NCI-H1417 (cell line): ENCODE data around the gene GLUL.
A peak's percentile ranks its signal among the peaks of the same experiment; 100 is the strongest.
"Not testable (repeated sequence)": the region's sequence is repeated elsewhere in the genome, so short reads cannot be mapped to it uniquely, and the experiment has no call there.

Experiments
- DNase-seq, 3 experiments: peaks; one replicate each; lab custom pipeline; 2025; lab: John Stamatoyannopoulos, UW

The GLUL gene

GRCh38 chr1:182368358-182368757 is 23.2 kb downstream of the GLUL start:
- DNase-seq = no peak

DNA sequence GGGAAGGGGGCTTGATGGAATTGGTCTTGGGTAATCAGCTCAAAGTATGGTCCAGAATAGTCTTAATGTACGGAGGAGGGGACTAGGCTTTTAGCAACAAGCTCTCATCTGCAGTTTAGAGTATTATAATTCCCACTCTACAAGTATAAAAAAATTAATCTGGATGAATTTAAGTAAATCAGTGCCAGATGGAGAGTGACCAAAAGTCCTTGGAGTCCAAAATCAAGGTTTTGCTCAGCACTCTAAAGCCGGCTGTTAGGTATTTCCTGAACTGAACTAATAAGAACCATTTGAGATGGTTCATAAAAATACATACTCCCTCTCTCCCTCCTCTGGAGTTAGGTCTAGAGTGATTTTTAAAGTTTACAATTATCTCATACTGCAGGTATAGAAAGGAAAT is 23.7 kb downstream of the GLUL start:
- DNase-seq = no peak

DNA sequence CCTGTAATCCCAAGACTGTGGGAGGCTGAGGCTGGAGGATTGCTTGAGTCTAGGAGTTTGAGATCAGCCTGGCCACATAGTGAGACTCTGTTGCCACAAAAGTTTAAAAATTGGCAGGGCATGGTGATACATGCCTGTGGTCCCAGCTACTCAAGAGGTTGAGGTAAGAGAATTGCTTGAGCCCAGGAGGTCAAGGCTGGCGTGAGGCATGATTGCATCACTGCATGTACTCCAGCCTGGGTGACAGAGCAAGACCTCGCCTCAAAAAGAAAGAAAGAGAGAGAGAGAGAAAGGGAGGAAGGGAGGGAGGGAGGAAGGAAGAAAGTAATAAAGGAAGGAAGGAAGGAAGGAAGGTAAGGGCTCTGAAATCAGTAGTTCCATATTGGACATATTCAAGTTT is 25.0 kb downstream of the GLUL start:
- DNase-seq = no peak

DNA sequence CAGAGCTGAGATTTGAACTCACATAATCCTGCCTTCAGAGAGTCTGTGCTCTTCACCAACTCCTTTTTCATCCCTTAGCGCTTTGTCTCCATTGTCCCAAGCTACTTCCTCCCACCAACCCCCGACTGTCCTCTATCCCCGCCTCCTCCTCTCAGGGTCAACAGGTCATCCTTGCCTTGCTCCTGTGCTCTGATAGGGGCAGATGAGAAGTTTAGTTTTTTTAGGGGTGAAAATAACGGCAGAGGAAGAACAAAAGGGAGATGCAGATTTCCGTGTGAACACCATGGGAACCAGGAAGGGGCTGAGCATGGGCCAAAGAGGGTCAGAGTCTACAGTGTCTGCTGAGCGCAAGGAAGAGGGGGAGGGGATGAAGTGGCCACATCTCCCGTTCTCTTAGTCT is 31.9 kb downstream of the GLUL start:
- no peak for DNase-seq

- peak in 2 of 3 experiments; percentile 30 to 82 for DNase-seq
These were observed 33.7 kb downstream of the GLUL start for GRCh38 chr1:182357913-182358312.

GRCh38 chr1:182357171-182357570 is 34.4 kb downstream of the GLUL start:
- peak in 2 of 3 experiments; percentile 15 to 49 for DNase-seq

DNA sequence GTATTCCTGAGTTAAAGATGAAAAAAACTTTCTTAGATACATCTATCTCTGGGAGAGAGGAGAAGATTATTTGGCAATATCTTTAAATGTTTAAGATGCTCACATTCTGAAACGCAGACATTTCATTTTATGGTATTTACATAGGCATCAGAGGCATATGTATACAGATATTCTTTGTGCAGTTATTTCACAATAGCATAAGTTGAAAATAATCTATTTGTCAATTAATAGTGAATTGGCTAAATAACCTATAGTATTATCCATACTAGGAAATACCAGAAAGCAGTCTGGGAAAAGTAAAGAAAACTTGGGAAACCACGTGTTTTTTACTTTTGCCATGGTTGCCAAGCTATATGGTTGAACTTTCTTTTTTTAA is 35.9 kb downstream of the GLUL start:
- no peak for DNase-seq

DNA sequence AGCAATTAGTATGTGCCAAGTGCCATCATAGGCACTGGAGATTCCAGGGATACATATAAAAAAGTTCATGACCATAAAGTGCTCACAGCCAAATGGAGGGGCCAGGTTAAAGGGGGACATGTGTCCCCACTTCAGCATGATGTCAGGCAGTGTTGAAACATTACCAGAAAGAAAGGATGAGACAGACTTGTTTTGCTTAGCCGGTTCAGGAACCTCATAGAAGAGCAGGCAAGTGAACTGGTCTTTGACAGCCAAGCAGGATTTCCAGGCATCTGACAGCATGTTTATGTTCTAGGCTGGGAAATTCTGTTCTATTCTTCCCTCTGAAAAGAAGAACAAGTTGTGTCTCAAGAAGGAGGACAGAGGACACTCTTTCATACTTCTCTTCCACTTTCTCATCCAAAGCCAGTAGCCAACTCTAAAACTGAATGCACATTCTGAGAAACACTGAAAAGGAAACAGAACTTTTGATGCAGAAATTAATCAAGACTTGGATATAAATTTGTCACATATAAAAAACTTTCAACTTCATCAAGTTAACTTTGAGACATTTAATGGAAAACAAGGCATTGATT is 39.7 kb downstream of the GLUL start:
- DNase-seq = no peak

- no peak for DNase-seq
These were observed 40.8 kb downstream of the GLUL start for GRCh38 chr1:182350839-182351238.

DNA sequence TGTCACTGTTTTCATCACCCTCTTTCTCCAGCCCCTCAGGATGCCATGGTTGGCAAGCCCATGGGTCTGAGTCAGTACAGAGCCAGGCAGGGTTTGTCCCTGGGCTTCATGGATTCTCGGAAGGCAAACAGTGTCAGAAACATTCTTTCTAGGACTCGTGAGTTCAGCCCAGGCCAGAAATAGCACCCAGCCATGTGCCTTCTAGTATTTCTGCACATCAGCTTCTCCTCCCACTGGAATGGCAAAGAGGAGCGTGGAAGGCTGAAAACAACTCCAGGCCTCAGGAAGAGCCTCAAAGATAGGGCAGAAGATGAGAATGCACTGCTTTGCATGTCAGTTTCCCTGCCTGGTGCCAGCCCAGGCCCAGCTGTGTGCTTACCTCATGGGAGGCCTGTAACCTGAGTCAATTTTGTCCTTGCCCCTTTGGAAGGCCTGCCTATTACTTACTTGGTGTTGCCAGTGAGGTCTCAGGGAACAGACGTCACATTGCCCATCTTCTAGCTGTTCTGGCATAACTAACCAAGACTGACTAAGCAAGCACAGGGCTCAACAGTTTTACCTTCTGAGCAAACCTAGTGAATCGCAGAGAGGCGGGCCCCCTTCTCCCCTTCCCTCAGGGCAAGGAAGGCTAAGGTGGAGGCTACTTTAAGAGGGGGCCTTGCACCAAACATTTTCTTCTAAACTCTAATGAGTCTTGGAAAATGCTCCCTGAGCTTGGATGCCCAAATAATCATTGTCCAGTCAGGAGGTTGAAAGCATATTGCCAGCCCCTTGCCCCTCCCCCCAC is 42.4 kb downstream of the GLUL start:
- no peak for DNase-seq

DNA sequence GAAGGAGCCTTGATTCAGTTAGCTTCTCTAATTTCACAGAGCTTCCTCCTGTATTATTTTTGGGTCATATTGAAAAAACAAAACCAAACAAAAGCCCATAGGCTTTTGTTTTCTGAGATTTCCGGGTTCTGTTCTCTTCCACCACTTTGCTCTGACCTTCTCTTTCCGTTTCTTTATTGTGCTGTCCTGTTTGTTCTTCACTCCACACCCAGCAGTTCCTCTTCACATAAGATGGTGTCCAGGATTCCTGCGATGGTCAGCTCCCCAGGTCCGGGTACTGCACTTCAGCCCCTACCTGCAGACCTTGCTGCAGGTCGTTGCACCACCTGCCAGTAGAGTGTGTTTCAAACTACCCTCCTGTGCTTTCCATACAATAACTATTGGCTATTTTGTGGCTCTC is 44.6 kb downstream of the GLUL start:
- no peak for DNase-seq

DNA sequence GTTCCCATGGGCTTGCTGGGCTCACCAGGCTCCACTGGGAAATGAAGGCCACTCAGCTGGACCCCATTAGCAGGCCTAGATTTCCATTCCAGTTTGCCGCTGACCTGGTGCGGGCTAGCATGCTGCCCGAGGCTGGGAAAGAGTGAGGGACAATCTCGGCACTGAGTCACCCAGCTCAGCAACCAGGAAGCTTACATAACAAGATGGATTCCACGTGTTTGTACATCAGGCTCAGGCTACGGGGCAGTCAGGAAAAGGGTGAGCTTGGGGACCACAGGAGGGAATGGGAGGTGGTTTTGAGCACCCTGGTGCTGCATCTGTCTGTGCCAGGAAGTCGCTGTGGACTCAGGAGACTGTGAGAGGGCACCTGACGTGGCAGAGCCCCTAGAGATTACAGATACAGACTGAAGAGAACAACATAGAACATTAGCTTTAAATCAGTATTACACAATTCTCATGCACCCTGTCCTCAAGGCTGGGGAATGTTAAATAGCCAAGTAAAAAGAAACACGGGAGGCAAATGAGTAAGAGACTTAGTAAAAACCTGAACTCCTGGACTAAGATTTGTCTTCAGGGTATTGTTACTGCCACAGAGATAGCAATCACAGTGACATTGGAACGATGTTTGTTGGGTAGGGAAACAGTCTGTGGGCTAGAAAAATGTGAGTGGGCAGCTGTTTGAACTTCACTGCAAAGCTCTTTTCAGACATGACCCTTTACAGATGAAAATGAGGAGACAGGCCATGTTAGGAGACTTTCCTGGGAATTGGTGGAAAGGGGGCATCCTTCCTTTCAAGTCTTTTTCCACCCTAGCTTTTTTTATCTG is 51.1 kb downstream of the GLUL start:
- DNase-seq = no peak

GRCh38 chr1:182339684-182340083 is 51.9 kb downstream of the GLUL start:
- no peak for DNase-seq

GRCh38 chr1:182338806-182339370 is 52.7 kb downstream of the GLUL start:
- DNase-seq = no peak

DNA sequence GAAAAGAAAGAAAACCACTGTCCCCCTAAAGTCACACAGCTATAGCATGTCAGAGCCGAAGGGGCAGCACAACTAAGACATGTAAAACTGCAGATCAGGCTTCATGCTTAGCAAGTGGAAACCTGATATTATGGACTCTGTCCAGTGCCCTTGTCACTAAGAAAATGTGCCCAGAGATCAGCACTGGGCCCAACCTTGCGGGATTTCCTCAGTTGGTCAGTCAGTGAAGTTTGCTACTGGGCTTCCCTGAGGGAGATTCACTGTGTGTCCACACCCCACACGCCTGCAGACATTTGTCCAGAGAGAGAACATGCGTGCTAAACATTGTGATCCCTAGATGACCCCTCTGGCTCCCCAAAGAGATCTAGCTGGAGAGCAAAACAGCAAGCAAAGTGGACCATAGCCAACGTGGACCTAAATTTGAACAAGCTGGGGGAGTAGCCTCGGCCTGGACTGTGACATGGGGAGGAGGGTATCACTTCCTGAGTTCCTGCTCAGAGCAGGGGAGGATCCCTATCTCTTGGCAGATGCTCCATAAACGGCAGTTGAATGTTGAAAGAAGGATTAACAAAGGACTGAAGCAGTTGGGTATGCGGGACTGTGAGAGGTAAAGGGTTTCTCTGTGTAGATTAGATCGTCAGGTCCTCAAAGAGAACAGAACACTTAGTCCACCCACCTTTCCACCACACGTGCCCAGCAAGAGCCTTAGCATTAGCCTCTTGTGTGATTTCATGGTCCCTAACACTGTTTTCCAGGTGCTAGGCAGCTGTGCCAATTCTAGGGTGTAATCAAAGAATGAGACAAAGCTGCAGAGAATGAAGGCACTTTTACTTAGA is 53.6 kb downstream of the GLUL start:
- DNase-seq = no peak

- DNase-seq = no peak
These were observed 55.6 kb downstream of the GLUL start for GRCh38 chr1:182335771-182336566.

DNA sequence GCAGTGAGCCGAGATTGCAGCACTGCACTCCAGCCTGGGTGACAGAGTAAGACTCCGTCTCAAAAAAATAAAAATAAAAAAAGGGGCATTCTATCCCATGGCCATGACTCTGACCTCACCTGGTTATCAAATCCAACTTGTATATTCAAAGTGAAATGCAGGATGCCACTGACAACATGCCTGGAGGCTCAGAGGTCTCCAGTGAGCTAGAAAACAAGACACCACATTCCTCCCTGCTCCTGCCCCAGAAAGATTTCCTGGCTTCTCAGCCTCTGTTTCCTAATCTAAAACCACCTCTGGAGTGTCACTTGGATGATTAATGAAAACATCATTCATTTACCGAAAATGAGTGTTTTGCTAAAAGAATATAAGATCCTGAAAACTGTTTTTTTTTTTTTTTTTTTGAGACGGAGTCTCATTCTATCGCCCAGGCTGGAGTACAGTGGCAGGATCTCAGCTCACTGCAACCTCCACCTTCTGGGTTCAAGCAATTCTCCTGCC is 58.5 kb downstream of the GLUL start:
- DNase-seq = not testable (repeated sequence)

GRCh38 chr1:182332261-182333060 is 59.1 kb downstream of the GLUL start:
- DNase-seq = no peak
